ENCODE results near the gene CDH5. TPM values are rescaled to one million over a fixed set of nuclear protein-coding genes. Genes with fewer than 3 reads are reported as not detected.

Gene CDH5
- polyA plus RNA-seq, 1 donor (not counting 4 experiments of a cell fraction or from before 2014, with no cell fraction given), result 0.05 TPM

GRCh38 chr16:66378741-66379570 lies 12.5 kb downstream of the CDH5 start:
- H4K20me1 ChIP-seq (ENCODE audit: control insufficient read depth, extremely low read depth, insufficient read depth, low read length), result no peaks in the 10 kb centered on the region
- H3K9ac ChIP-seq (ENCODE audit: control insufficient read depth, extremely low read depth, insufficient read depth, low read length), result no peak overlapping the region
- no peaks in the 10 kb centered on the region for H3K27me3 ChIP-seq (ENCODE audit: control insufficient read depth, extremely low read depth, insufficient read depth, low read length)
- FAIRE-seq (no peak), DNase-seq (ENCODE audit: low read depth, low spot score) (no peak)
- dilution Hi-C loops (cut with MboI; ENCODE audit: extremely low pct_ligation_motif_present, low sequenced_read_pairs), result no loop called here
- no peak overlapping the region for H3K4me3 ChIP-seq (ENCODE audit: control insufficient read depth in 2 of 3, extremely low read depth in 1 of 3, insufficient read depth in 2 of 3, low read depth in 1 of 3, low read length in 3 of 3)
- H3K4me2 ChIP-seq (ENCODE audit: control insufficient read depth, extremely low read depth, insufficient read depth, low read depth, low read length), result no peak overlapping the region
- H3K9me3 ChIP-seq (ENCODE audit: control insufficient read depth, low read depth, low read length), result no peaks in the 10 kb centered on the region
- no peaks in the 10 kb centered on the region for H3K9me1 ChIP-seq (ENCODE audit: control insufficient read depth, extremely low read depth, insufficient read depth, low read length)
- no peaks in the 10 kb centered on the region for H3K79me2 ChIP-seq (ENCODE audit: control insufficient read depth, insufficient read depth, low read length)
- H2AFZ ChIP-seq (ENCODE audit: control insufficient read depth, low read length), result peak overlapping the region; percentile 4
- no peaks in the 10 kb centered on the region for H3K36me3 ChIP-seq (ENCODE audit: control insufficient read depth in 2 of 2, extremely low read depth in 1 of 2, insufficient read depth in 2 of 2, low read length in 2 of 2)
- H3K4me1 ChIP-seq (ENCODE audit: control insufficient read depth, extremely low read depth, insufficient read depth, low read length), result peaks cover 28% of the 10 kb centered on the region
- no peak overlapping the region for H3K27ac ChIP-seq (ENCODE audit: control insufficient read depth, insufficient read depth, low read length)
- TF ChIP-seq CTCF (optimal IDR thresholded peaks at IDR 0.05 in 1 of 3, IDR thresholded peaks at IDR 0.05 in 1 of 3, conservative IDR thresholded peaks at IDR 0.05 in 1 of 3; ENCODE audit: extremely low read depth in 1 of 3, insufficient read depth in 2 of 3, low read length in 3 of 3) (no peak), EZH2 (IDR thresholded peaks at IDR 0.05; ENCODE audit: low read length) (no peak)

GRCh38 chr16:66379571-66379941 lies 13.1 kb downstream of the CDH5 start:
- H3K27ac ChIP-seq (ENCODE audit: control insufficient read depth, insufficient read depth, low read length), result no peak overlapping the region
- no peaks in the 10 kb centered on the region for H3K36me3 ChIP-seq (ENCODE audit: control insufficient read depth in 2 of 2, extremely low read depth in 1 of 2, insufficient read depth in 2 of 2, low read length in 2 of 2)
- no peak overlapping the region for H3K4me3 ChIP-seq (ENCODE audit: control insufficient read depth in 2 of 3, extremely low read depth in 1 of 3, insufficient read depth in 2 of 3, low read depth in 1 of 3, low read length in 3 of 3)

More at GRCh38 chr16:66379571-66379941, 13.1 kb downstream of the CDH5 start:
- no peaks in the 10 kb centered on the region for H3K27me3 ChIP-seq (ENCODE audit: control insufficient read depth, extremely low read depth, insufficient read depth, low read length)
- no peaks in the 10 kb centered on the region for H3K9me3 ChIP-seq (ENCODE audit: control insufficient read depth, low read depth, low read length)
- H3K9me1 ChIP-seq (ENCODE audit: control insufficient read depth, extremely low read depth, insufficient read depth, low read length), result no peaks in the 10 kb centered on the region
- no peak overlapping the region for H3K9ac ChIP-seq (ENCODE audit: control insufficient read depth, extremely low read depth, insufficient read depth, low read length)
- dilution Hi-C loops (cut with MboI; ENCODE audit: extremely low pct_ligation_motif_present, low sequenced_read_pairs), result no loop called here
- no peak overlapping the region for H3K4me2 ChIP-seq (ENCODE audit: control insufficient read depth, extremely low read depth, insufficient read depth, low read depth, low read length)
- DNase-seq (ENCODE audit: low read depth, low spot score) (no peak), FAIRE-seq (no peak)
- peaks cover 28% of the 10 kb centered on the region for H3K4me1 ChIP-seq (ENCODE audit: control insufficient read depth, extremely low read depth, insufficient read depth, low read length)
- no peaks in the 10 kb centered on the region for H4K20me1 ChIP-seq (ENCODE audit: control insufficient read depth, extremely low read depth, insufficient read depth, low read length)
- H2AFZ ChIP-seq (ENCODE audit: control insufficient read depth, low read length), result no peak overlapping the region
- TF ChIP-seq CTCF (optimal IDR thresholded peaks at IDR 0.05 in 1 of 3, IDR thresholded peaks at IDR 0.05 in 1 of 3, conservative IDR thresholded peaks at IDR 0.05 in 1 of 3; ENCODE audit: extremely low read depth in 1 of 3, insufficient read depth in 2 of 3, low read length in 3 of 3) (no peak), EZH2 (IDR thresholded peaks at IDR 0.05; ENCODE audit: low read length) (no peak)
- no peaks in the 10 kb centered on the region for H3K79me2 ChIP-seq (ENCODE audit: control insufficient read depth, insufficient read depth, low read length)

Measured in keratinocyte (primary cell).